B cell (primary cell): ENCODE data around the gene IFT74.

ENCODE experiments used
- CTCF ChIP-seq: fragments of 200-600 bp; IDR thresholded peaks from one replicate; pipeline ENCODE4 v1.8.0; 2022; ENCODE audit warnings: antibody characterized with exemption, mild to moderate bottlenecking
- EZH2 ChIP-seq: IDR thresholded peaks from 2 replicates; pipeline ENCODE4 v1.6.1; 2012; ENCODE audit warnings: borderline replicate concordance, low read depth, mild to moderate bottlenecking, moderate library complexity, low read length; ENCODE audit not compliant: insufficient read depth, poor library complexity, severe bottlenecking

- TF ChIP-seq EZH2 (no peak), CTCF (no peak)
Observed at GRCh38 chr9:26925609-26926008, 30.6 kb upstream of the IFT74 start.
